CD4-positive, alpha-beta T cell treated with Interferon alpha-2 for 1 hour (primary cell): ENCODE measurements around the gene EVPL.
"Not testable (repeated sequence)": the region's sequence is repeated elsewhere in the genome, so short reads cannot be mapped to it uniquely, and the experiment has no call there.

ENCODE experiments used
- DNase-seq, 2 donors: peaks; one replicate each; pipeline ENCODE4 v3.0.0-alpha.2; 2020 to 2022

Gene EVPL

DNA sequence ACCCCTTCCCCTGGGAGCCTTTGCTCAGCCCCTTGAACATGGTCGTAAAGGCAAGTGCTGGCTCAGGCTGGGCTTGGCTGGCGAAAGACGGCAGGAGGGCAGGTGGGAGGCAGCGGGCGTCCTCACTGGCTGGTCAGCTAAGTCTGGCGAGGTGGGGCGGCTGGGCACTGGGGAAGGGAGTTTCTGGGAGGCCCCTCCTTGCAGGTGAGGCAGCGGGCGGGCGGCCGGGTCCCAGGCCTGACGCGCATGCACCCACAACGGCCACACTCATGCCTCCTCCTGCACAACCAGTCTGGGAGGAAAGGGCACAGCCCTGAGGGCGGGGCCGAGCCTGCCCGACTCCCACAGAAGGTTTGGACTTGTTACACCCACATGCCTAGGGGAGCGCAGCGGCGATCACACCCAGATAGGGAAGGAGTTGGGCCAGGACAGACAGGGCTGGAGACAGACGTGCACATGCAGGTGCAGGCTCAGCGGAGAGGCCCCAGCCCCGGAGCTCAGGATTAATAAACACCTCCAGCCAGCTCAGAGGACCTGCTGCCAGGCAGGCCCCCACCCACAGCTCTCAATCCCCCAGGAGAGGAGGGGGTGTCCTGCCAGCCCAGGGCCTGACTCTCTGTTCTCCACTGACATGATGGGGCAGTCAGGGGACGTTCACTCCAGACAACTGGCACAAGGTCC lies at the start of gene EVPL:
Gene EVPL, minus strand, starts transcription at position 148 of the 681 bp plus-strand sequence. Its CDS starts 108 bp downstream, at position 40.
- DNase-seq: no peak

DNA sequence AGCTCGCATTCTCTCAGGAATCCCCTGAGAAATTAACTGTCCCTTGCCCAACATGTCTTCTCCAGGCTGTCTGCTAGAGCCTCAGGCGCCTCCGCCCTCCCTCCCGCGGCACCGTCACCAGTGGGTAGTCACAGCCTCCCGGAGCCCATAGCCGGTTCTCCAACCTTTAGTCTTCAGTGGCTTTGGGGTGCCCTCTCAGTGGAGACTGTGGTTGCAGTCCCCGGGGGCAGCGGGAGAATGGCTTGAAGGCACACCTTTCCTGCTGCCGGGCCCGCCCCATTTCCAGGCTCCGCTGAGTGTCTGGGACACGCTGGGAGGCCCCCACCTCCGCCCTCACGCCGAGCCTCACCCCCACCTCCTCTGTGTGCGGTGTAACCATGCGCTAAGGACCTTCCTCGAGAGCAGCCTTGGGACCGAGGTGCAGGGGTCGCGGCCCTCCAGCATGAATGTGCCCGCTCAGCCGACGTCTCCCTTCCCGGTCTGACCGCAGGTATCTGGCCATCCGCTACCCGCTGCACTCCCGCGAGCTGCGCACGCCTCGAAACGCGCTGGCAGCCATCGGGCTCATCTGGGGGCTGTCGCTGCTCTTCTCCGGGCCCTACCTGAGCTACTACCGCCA lies 49.1 kb upstream of the EVPL start:
- DNase-seq: no peak

DNA sequence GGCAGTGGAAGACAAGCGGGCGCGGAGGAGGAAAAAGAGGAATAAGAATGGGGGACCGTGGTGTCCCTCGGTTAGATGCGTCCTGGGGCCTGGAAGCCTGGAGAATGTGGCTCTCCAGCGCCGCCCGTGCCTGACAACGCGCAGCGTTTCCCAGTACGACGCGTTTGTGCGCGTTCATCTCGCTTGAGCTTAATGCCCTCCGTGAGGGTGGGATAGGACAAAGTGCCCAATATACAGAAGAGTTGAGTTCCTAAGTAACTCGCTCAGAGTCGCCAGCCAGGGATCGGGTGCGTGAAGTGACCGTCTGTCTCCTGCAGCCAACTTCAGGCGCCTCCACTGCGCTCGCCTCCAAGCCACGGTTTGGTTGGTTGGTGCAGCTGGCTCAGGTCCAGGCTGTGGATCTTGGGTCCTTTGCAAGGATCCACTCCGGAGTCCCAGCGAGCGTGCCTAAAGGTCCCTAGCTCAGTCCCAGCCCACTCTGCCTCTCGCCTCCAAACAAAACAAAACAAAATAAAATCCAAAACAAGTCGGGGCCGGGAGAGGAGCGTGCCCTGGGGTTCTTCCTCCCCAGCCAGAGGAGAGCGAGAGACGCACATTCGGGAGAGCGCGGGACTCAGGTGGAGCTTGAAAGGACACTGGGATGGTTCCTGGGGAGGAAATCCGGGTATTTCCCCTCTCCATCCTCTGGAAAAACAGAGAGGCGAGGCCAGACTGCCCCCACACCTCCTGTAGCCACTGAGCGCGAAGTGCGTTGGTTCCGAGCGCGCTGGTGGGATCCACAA lies 48.4 kb upstream of the EVPL start:
- no peak for DNase-seq

DNA sequence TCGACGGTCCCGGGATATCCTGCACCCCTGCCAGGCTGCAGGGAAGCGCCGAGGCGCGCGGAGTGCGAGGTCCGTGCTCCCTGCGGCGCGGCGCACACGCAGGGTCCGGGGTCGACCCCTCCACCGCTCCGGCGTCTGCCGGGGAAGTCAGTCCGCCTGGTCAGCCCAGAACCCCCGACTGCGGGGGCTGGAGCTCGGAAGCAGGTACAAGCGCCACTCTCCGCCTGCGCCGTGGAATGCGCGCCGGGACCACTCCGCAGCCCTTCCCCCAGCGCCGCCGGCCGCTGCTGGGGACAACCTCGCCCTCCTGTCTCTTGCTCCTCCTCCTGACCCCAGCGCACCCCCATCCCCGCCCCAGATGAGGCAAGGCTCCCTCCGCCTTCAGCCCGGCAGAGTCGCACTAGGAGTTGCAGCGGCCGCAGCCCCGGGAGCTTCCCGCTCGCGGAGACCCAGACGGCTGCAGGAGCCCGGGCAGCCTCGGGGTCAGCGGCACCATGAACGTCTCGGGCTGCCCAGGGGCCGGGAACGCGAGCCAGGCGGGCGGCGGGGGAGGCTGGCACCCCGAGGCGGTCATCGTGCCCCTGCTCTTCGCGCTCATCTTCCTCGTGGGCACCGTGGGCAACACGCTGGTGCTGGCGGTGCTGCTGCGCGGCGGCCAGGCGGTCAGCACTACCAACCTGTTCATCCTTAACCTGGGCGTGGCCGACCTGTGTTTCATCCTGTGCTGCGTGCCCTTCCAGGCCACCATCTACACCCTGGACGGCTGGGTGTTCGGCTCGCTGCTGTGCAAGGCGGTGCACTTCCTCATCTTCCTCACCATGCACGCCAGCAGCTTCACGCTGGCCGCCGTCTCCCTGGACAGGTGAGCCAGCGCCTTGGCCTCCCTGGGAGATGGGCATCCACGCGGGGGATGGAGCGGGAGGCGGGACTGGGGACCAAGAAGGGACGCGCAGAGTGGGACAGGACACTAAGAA lies 47.6 kb upstream of the EVPL start, which contains the start of gene GALR2:
Gene GALR2, plus strand, starts transcription at position 392 of the 974 bp plus-strand sequence. Its CDS starts 103 bp downstream, at position 495.
- DNase-seq: no peak

DNA sequence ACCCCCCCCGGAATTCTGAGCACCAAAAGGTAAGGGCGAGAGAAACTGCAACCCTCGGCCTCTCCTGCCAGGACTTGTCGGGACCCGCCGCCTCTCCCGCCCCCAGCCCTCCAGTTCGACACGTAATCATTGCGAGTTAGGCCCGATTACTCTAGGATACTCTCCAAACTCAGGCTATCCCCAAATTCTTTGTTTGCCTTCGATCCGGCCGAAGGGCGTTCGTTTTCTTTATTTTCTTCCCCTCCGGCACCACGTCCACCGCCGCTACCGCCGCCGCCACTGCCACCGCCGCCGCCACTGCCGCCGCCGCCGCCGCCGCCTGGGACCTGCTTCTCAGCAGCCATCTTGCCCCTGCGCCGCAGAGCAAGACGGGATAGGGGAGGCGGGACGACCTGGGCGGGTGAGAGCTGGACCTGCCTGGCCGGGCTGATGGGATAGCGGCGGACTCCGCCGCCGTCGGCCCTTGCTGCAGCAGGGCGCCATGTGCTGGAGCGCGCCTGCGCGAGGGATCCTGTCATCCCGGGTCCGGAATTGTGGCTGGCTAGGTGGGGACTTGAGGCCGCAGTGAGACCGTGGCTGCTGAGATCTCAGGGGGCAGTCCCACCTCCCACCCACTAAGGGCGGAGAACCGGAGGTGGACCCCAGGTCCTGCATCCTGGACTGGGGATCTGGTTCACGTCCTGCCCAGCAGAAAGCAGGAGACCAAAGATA lies 45.2 kb upstream of the EVPL start, which contains the start of gene SRP68:
Gene SRP68, minus strand, starts transcription at position 370 of the 711 bp plus-strand sequence. Its CDS starts 26 bp downstream, at position 344.
- peak; percentile 86 to 87 for DNase-seq

DNA sequence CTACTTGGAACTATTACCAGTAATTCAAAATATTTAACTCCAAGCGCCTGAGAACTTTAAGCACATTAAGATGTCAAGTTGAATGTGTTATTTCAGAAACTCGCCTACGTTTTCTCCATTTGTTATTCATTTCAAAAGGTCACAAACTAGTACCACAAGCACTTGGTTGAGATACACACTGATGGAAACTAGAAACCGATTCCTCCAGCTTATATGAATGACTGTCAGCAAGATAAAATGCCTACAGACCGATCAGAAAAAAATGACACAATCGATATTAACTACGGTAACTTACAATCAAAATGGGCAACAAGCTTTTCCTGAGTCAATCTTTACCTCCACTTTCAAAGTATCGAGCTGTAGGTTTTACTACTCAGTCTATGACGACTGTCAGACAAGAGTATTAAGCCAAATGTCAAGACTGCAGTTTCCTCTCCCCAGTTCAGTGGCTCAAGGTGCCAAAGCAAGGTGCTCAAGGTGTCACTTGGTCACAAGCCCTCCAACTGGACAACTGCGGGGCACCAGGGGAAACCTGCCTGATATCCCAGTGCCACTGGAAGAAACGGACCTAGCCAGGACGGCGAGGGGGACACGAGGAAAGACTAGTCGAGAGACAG lies 44.5 kb upstream of the EVPL start:
- no peak for DNase-seq

DNA sequence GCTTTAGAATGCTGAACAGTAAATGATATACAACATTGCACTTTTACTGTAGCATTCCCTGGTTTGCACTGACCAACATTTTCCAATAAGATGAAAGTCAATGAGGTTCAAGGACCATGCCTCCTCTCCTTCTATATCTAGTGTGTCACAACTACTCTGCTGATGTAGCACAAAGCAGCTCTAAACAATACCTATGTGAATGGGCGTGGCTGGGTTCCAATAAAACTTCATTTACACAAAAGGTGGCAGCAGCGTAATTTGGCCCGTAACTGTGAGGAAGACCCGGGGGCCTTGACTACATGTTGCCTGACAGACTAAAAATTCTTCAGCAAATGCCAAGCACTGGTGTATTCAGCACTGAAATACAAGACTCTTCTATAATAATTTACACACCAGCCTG lies 38.7 kb upstream of the EVPL start:
- no peak for DNase-seq

DNA sequence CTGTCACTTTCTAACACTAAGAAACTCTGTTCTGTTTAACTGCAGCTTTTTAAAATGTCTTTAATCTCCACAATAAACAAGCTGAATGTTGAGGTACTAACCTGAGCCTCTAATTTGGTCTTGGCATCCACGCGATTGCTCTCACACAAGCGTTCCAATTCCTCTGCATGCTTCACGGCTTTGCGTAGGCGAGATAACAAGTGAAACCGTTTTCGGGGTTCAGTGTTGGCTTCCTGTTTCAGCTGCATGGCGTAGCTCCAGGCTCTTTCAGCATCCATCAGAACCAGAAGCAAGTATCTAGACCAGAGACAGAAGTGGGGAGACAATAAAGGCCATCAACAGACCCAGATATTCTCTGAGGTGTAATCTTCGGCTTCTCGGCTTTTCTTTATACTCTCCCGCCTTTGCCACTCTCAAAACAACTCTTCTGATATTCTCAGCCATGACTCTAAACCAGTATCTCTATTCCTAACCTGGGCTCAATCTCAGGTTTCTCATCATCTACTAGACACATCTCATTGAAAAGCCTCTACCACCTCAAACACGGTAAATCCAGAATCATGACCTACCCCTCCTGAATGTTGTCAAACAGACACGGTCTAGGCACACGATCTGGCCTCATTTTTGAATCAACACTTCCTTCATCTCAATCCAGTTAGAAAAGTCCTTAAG lies 36.9 kb upstream of the EVPL start:
- DNase-seq: peak in 1 of 2 donors; percentile 53

DNA sequence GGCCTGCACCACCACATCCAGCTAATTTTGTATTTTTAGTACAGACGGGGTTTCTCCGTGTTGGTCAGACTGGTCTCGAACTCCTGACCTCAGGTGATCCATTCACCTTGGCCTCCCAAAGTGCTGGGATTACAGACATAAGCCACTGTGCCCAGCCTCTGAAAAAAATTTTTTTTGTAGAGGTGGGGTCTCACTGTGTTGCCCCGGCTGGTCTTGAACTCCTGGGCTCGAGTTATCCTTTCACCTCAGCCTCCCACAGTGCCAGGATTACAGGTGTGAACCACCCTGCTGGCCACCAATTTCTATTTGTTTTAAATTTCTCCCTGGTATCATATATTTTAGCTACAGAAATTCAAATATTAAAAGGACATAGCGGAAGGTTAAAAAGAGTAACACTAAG lies 31.2 kb upstream of the EVPL start:
- DNase-seq: not testable (repeated sequence)

DNA sequence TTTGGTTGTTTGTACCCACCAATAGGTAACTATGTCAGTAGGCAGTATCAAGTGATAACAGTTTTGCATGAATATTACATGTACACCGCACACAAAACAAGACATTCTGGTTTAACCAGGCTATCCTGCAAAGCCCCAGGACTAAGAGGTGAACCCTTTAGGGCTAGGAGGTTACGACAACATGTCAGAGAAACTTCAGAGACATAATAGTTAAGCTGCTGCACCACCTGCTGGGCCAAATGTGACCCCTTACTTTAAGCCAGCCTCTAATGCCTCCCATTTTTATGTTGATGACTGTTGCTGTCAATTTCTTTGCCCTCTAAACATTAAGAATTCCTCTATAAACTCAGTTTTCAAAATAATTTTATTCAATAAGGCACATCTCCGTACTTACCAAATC lies 29.8 kb upstream of the EVPL start:
- DNase-seq: no peak

DNA sequence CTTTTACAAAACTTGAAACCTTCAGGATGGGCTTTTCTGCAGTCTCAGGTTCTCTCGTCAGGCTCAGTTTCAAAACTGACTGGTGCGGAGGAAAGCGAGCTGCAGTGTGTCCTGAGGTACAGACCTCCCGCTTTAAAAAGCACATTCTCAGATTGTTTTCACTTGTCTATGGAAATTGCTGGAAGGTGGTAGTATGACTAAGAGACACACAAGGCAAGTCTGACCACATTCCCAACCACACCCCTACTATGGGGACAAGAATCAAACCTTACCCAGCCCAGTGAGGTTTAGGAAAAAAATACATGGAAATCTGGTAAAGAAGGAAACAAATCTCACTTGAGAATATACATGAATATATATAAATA lies 27.0 kb upstream of the EVPL start:
- no peak for DNase-seq

DNA sequence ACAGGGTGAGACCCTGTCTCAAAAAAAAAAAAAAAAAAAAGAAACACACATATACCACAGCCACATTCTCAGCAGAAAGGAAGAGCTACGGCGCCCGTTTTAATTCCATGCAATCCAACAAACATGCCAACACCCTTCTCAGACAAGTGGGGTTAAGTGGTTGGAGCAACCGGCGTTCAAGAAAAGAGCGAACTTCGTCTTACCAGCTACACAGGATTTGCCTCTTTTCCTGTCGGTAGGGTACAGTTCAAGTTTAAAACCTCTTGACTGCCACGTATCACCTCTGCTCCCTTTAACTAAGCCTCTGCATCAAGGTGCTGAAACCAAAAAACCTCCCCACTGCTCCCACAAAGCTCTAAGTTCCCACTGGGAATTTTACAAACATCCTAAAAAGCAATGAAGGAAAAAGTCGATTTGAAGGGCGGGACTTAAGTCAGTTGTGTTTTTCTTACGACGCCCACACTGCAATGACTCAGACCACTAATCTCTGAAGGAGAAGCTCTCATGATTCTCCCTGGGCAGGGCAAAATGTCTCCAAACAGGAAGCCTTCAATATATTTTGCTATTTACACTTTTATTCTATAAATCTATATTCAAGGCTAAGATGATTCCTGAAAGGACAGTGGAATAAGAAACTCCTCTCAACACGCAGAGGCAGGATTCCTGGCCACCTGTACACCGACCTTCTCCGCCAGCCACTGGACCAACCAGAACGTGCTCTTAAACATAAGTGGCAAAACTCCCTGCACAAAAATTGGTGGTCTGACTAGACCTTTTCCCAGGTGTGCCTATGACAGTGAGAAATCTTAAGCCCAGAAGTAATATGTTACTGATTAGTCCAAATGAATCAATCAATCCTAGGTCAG lies 26.4 kb upstream of the EVPL start:
- no peak for DNase-seq

DNA sequence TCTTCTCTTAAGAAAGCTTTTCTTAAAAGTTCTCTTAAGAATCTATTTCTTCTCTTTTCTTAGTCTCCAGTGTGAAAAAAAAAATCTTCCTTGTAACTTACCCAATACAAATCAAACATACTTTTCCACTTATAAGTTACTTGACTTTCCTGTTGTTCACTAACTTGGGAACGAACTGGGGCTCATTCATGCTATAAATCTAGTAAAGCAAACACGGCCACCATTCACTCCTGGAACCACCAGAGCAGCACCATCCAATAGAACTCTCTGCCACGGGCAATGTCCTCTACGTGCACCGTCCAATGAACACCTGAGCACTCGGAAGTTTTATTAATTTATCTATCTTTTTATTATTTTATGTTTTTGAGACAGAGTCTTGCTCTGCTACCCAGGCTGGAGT lies 24.5 kb upstream of the EVPL start:
- no peak for DNase-seq

DNA sequence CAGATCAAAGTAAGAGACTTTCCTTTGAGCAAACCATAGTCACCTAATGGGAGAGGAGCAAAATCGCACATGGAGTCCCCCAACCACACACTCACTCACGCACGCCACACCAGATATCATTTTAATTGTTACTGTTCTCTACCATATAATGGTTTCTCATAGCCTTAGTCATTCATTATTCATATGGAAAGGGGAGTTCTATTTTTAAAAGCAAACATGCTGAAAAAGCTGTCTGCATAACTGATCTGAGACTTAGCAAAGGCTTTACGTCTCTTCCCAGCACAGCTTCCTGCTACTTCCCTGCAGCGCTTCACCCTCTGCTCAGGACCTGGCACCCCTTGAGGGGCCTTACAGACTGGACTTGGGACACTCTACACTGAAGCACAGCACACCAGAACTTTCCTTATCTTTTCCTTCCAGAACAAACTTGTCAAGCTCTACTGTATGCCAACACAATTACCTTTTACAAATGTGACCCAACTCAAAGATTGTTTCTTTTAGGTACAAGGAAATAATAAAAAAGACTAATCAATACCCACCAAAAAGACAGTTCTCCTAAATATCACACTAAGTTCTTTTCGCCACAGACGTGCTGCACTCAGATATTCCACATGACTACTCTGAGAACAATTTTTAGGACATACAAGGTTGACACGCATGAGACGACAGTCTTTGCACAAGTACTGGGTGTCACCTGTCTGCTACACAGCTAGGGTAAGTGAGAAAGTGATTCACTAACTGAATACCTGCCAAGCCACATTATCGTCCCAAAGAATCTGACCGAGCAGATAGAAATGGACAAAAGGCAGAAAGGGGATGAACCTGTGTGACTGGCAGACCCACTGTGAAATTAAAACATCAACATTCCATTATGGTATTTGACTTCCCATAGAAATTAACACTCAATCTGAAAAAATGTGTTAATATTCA lies 23.7 kb upstream of the EVPL start:
- DNase-seq: no peak

DNA sequence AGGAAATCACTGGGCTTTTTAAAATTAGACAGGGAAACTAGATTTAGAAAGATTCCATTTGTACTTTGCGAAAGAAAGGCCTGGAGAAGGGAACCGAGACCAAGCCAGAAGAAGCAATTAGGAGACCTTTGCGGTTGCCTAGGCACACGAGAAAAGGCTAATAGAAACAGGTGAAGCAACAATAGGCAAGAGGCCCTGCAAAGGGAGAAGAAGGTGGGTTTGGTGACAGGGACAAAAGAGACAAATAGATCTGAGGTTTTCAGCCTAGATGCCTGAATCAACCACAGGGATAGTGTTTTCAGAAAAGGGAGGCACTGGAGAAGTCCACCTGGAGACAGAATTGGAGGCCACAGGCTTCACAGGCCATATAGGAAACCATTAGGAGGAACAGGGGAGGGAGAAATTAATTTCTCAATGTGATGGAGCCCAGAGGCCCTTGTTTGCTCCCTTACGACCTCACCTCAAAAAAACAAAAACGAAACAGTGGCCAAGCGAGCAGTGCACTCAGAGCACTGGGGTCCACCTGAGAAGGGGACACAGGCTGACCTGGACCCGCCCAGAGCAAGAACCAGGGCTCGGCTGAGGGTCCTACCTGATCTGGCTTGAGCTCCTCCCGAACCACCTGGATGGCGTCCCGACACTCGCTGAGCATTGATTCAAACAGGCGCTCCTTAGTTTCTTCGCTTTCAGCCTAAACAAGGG lies 22.9 kb upstream of the EVPL start:
- DNase-seq: no peak

DNA sequence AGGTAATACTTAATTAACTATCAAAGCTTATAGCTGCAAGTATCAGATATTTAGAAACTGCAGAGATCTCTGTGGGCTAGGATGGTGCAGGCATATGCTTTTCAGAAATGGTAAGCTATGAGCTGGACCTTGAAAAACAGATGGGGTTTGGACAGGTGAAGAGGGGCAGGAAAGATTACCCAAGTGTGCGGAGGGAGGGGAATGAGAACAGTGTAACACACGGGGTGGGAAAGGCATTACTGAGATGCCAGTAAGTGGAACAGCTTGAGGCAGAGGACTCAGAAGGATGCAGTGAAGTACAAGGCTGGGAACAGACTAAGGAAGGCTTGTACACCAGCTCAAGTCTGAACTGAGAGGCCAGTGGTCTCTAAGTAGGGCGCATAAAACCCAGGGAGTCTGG lies 22.1 kb upstream of the EVPL start:
- DNase-seq: no peak

DNA sequence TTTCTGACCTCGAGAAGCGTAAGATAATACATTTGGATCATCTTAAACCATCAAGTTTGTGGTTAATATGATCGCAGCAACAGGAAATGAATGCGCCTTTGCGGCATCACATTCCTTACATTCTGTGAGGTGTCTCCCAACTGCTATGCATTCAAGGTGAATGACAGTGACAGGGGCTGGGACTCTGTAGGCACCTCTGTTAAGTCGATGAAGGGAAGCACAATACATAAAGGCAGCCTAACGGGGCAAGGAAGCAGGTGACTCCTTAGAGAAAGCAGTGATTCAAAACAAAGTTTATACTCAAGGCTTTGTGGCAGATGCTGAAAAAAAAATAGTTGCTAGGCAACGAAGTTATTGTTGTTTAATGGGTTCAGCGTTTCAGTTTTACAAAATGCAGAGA lies 21.6 kb upstream of the EVPL start:
- DNase-seq: peak in 1 of 2 donors; percentile 33

DNA sequence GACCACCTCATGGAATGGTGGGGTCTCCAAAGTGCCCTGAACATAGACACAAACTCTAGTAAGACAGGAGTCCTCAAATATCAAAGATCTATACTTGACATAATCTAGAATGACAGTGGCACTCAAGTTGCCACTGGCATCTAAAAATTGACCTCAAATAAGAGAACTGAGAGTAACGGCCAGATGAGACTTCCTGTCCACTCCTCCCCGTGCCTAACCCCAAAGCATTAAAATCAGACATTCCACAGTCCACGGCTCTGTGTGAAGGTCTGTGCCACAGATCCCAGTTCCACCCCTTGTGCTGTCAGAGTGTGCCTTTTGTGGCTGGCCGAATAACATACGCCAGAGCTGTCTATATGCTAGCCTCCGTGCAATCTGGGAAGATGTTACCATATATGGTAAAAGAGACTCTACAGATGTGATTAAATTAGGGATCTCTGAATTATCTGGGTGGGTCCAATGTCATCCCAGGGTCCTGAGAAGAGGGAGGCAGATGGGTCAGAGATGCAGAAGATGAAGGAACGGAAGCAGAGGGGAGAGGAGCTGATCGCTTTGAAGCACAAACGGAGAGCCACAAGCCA lies 21.0 kb upstream of the EVPL start:
- DNase-seq: no peak
